Testis (tissue), 5 donors: ENCODE data around the gene RPS6KB1. TPM values are rescaled to one million over a fixed set of nuclear protein-coding genes. Genes with fewer than 3 reads are reported as not detected.

Source experiments
- DNase-seq: peaks from one replicate; pipeline ENCODE4 v3.0.0-alpha.2; 2019
- H3K27ac ChIP-seq, 2 donors: fragments of 200-600 bp; sonication (generic); one replicate each; pipeline ENCODE4 v1.5.1; 2019
- H3K27me3 ChIP-seq: fragments of 200-600 bp; sonication (generic); one replicate; pipeline ENCODE4 v1.5.1; 2019
- H3K36me3 ChIP-seq: fragments of 200-600 bp; sonication (generic); one replicate; pipeline ENCODE4 v1.5.1; 2017; ENCODE audit warnings: low read depth; ENCODE audit errors: missing control alignments
- H3K4me1 ChIP-seq: fragments of 200-600 bp; sonication (generic); one replicate; pipeline ENCODE4 v1.5.1; 2019
- H3K4me3 ChIP-seq, 2 donors: fragments of 200-600 bp; sonication (generic); one replicate each; pipeline ENCODE4 v1.5.1; 2017 to 2019
- H3K9me3 ChIP-seq: fragments of 200-600 bp; sonication (generic); one replicate; pipeline ENCODE4 v1.5.1; 2017
- POLR2A ChIP-seq: fragments of 450-650 bp; IDR thresholded peaks from one replicate; pipeline ENCODE4 v1.6.1; 2017; ENCODE audit warnings: antibody characterized with exemption, mild to moderate bottlenecking, moderate library complexity
- WGBS, 2 donors: methylation state at CpG; one replicate each; pipeline ENCODE4 v1.1.5; 2018; 5-methylcytosine and 5-hydroxymethylcytosine counted together
- intact Hi-C: fragments of 100-400 bp; cut with DNase I; formaldehyde crosslinking; loops from one replicate; pipeline ENCODE4 v1.15.1; 2023; ENCODE audit warnings: low total_unique reads
- long read RNA-seq, 2 donors: transcript quantifications; one replicate each; lab custom pipeline, GENCODE V29; 2026
- polyA plus RNA-seq: library from polyadenylated mRNA; stranded (reverse); fragments of 350-450 nt; fragmentation: Illumina TruSeq; extraction: RNeasy Lipid Tissue Mini Kit (QIAGEN cat#74804); gene quantifications from one replicate; pipeline ENCODE4 v1.2.3, GENCODE V29; 2014; ENCODE audit warnings: low read depth, low replicate concordance; ENCODE audit not compliant: insufficient read depth
- total RNA-seq, 2 donors: library from RNA; depleted of rRNA; stranded (reverse); fragments of >200 nt; gene quantifications; one replicate each; pipeline ENCODE4 v1.2.3, GENCODE V29; 2016
- TF ChIP-seq, protein P1 (sequence below), 3 experiments: fragments of 450-650 bp in 2 of 3; fragments of 200-600 bp in 1 of 3; sonication (generic) in 1 of 3; IDR thresholded peaks; one replicate each; pipeline ENCODE4 v1.5.1; 2016 to 2019; ENCODE audit warnings: antibody characterized with exemption in 3 of 3, mild to moderate bottlenecking in 2 of 3, moderate library complexity in 1 of 3

The RPS6KB1 gene
- total RNA-seq = 10 to 100 TPM; 44.5 to 46.1 TPM
- 13.3 TPM for polyA plus RNA-seq
- long read RNA-seq, donor 1, full-length matches to known transcripts = 6 of 50 reads
- long read RNA-seq, donor 1, partial matches to known transcripts = 25 of 50 reads
- long read RNA-seq, donor 1, other reads (novel, unspliced or antisense) = 19 of 50 reads
- long read RNA-seq, donor 2, full-length matches to known transcripts = 6 of 6 reads
- long read RNA-seq, donor 2, partial matches to known transcripts = 0 of 6 reads
- long read RNA-seq, donor 2, other reads (novel, unspliced or antisense) = 0 of 6 reads

DNA sequence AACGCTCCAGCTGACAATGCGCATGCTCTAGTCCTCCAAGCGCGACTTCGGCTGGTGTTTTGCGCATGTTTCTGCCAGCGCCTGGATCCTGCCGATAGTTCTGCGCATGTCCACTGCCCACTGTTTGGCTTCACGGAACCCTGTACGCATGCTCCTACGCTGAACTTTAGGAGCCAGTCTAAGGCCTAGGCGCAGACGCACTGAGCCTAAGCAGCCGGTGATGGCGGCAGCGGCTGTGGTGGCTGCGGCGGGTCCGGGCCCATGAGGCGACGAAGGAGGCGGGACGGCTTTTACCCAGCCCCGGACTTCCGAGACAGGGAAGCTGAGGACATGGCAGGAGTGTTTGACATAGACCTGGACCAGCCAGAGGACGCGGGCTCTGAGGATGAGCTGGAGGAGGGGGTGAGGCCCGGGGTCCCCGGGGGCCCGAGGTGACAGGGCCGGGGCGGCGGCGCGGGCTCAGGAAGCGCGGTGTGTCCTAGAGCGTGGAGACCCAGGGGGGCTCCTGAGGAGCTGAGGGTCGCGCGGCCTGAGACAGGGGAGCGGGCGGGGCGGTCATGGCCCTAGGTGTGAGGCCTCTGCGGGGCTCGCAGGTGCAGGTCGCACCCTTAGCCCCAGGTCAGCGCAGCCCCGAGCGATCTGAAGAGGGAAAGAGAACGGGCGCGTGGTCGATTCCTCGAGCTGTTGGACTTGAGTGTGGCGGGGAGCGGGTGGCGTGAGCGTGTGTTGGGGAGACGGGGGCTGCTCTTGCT lies at the start of gene RPS6KB1, which contains the start of gene TUBD1:
Gene RPS6KB1 (plus strand): TSS at position 198 of the 752 bp plus-strand sequence. CDS start 64 bp downstream, at position 262.
Gene TUBD1 (minus strand): TSS at position 20 of the 752 bp plus-strand sequence. CDS start 1,941 bp downstream, outside the sequence.
- H3K27me3 ChIP-seq = no peaks in the 10 kb centered on the region
- DNase-seq = peak; percentile 98
- no peaks in the 10 kb centered on the region for H3K9me3 ChIP-seq
- H3K4me3 ChIP-seq = peak within 1 kb of the TSS; percentile 80 to 92
- TF ChIP-seq POLR2A = peak; percentile 34
- TF ChIP-seq, protein P1, sequence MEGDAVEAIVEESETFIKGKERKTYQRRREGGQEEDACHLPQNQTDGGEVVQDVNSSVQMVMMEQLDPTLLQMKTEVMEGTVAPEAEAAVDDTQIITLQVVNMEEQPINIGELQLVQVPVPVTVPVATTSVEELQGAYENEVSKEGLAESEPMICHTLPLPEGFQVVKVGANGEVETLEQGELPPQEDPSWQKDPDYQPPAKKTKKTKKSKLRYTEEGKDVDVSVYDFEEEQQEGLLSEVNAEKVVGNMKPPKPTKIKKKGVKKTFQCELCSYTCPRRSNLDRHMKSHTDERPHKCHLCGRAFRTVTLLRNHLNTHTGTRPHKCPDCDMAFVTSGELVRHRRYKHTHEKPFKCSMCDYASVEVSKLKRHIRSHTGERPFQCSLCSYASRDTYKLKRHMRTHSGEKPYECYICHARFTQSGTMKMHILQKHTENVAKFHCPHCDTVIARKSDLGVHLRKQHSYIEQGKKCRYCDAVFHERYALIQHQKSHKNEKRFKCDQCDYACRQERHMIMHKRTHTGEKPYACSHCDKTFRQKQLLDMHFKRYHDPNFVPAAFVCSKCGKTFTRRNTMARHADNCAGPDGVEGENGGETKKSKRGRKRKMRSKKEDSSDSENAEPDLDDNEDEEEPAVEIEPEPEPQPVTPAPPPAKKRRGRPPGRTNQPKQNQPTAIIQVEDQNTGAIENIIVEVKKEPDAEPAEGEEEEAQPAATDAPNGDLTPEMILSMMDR (IDR thresholded peaks at IDR 0.05) = no peak
- intact Hi-C loops = no loop called here
- peak within 1 kb of the TSS; percentile 45 to 93 for H3K27ac ChIP-seq
- peaks cover 5% of the 10 kb centered on the region for H3K4me1 ChIP-seq
- H3K36me3 ChIP-seq = no peaks in the 10 kb centered on the region
- 0 to 1% methylated on average over 33 to 56 of the region's 61 CpGs for WGBS, 2 donors

DNA sequence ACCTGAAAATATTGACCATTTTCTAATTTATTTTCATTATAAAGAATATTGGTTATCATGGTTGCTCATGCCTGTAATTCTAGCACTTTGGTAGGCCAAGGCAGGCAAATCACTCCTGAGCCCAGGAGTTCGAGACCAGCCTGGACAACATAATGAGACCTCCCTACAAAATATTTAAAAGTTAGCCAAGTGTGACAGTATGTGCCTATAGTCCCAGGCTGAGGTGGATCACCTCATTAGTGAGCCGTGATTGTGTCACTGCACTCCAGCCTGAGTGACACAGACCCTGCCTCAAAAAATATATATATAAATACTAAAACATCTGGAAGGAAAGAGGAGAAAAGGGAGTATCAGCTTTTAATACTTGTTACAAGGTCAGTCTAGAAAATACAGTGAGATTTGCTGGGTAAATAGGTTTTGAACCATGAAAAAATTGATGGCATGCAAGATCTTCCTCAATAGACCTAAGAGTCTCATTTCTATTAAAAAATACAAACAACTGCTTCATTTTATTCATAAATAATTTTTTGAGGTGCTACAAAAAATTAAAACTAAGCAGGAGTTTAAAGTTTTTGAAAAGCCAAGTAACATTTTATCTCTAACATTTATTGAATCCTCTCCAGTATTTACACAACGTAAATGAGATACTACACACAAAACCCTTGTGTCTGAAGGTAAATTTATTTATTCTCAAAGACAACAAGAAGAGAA lies 47.9 kb upstream of the RPS6KB1 start:
- TF ChIP-seq, protein P1 (IDR thresholded peaks at IDR 0.05) = no peak
- no peak for TF ChIP-seq POLR2A
- H3K27me3 ChIP-seq = no peaks in the 10 kb centered on the region
- intact Hi-C loops = no loop called here
- peak overlapping the region in 1 of 2 donors; percentile 66 for H3K27ac ChIP-seq
- WGBS, 2 donors = 71 to 82% methylated on average over 3 of the region's 3 CpGs
- DNase-seq = no peak
- no peaks in the 10 kb centered on the region for H3K9me3 ChIP-seq
- no peaks in the 10 kb centered on the region for H3K36me3 ChIP-seq
- H3K4me1 ChIP-seq = peaks cover 22% of the 10 kb centered on the region
- no peak overlapping the region for H3K4me3 ChIP-seq

DNA sequence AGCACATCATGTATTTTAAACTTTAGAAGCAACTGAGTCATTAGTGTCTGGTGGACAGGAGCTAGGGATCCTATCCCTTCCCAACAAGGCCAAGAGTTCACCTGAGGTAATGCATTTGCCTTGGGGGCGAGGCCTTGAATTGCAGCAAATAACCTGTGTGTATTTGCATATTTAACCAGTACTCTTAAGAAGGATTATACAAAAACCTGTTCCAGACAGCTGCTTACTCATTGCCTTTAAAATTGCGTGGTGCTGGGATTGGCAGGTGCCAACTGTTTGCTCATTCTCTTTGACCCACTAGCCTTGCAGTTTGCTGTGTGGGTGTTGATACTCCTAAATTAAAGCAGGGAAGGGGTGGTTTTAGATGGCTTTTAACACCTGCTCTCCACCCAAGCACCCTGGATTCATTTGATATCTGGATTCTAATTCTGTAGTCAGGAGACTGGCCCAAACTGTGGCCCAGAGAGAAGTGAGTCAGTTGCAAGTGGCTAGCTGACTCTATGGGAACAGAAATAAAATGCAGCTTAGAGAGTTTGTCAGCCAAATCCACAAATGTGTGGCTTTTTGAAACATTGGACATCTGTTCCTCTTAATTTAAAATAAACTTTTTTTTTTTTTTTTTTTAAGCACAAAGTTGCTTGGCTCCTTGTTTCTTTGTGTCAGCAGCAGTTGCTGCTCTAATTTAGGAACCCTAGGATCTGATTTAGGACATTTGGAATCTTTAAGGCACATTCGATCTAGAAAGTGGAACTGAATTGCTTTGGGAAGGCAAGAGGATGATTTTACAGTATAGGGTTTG lies 47.1 kb upstream of the RPS6KB1 start:
- 47 to 57% methylated on average over 3 of the region's 3 CpGs for WGBS, 2 donors
- no peak overlapping the region for H3K4me3 ChIP-seq
- H3K9me3 ChIP-seq = no peaks in the 10 kb centered on the region
- H3K4me1 ChIP-seq = peaks cover 22% of the 10 kb centered on the region
- H3K36me3 ChIP-seq = no peaks in the 10 kb centered on the region
- peak overlapping the region; percentile 66 to 76 for H3K27ac ChIP-seq
- intact Hi-C loops = no loop called here
- no peak for TF ChIP-seq POLR2A
- DNase-seq = no peak
- H3K27me3 ChIP-seq = no peaks in the 10 kb centered on the region

DNA sequence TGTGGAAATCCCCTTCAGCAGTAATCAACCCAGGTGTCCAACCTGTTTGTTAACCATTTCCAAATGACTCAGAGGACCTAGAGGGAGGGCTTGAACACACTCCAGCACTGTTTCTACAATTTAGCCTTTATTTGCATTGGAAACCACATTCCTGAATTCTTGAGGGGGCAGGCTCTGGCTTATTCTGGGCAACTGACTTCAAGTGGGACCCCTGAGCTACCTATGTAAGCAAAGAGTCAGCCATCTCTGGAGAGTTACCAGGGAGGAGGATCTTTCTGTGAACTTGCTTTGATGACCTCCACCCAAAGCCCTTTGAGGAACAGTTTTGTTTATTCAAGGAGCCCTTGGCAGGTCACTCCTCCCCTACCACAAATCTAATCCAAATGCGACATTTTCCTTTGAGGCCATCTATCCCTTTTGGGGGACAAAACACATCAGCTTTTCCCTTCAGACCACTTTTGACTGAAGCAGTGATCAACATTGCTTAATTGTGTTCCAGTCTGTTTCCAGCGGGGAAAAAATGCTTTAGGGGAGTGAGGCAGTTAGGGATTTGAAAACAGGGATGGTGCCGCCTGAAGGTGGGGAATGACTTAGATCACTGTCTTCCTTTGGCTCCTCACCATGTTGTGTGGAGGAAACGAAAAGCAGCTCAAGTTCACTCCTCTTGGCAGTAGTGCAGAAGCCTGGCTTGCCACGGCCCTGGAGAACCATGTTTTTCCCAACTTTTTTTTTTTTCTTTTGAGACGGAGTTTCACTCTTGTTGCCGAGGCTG lies 46.3 kb upstream of the RPS6KB1 start:
- peaks cover 26% of the 10 kb centered on the region for H3K4me1 ChIP-seq
- WGBS, 2 donors = 29 to 35% methylated on average over 7 of the region's 7 CpGs
- no peak overlapping the region for H3K4me3 ChIP-seq
- TF ChIP-seq POLR2A = no peak
- TF ChIP-seq, protein P1 (IDR thresholded peaks at IDR 0.05) = no peak
- intact Hi-C loops = no loop called here
- H3K36me3 ChIP-seq = no peaks in the 10 kb centered on the region
- no peaks in the 10 kb centered on the region for H3K9me3 ChIP-seq
- peak; percentile 45 for DNase-seq
- peak overlapping the region; percentile 66 to 76 for H3K27ac ChIP-seq
- no peaks in the 10 kb centered on the region for H3K27me3 ChIP-seq
